Brain microvascular endothelial cell (primary cell): ENCODE results near the gene MRPS18A.

ENCODE experiments used
- DNase-seq: peaks from one replicate; pipeline ENCODE4 v3.0.0-alpha.2; 2020
- H3K27ac ChIP-seq: fragments of 250-450 bp; sonication (Bioruptor Pico); 2 replicates; pipeline ENCODE4 v1.5.1; 2020; ENCODE audit warnings: mild to moderate bottlenecking, moderate library complexity
- H3K27me3 ChIP-seq: fragments of 250-450 bp; sonication (Bioruptor Pico); replicated peaks from 2 replicates; pipeline ENCODE4 v1.5.1; 2020; ENCODE audit warnings: mild to moderate bottlenecking
- H3K36me3 ChIP-seq: fragments of 250-450 bp; sonication (Bioruptor Pico); replicated peaks from 2 replicates; pipeline ENCODE4 v1.5.1; 2020; ENCODE audit warnings: mild to moderate bottlenecking
- H3K4me3 ChIP-seq: 2 replicates; pipeline ENCODE4 v1.5.1; 2011; ENCODE audit warnings: low read depth, mild to moderate bottlenecking, control low read depth, low read length, moderate library complexity
- in situ Hi-C: cut with HindIII; loops from 2 replicates; pipeline ENCODE4 v1.10.0; 2017; ENCODE audit warnings: low sequenced_read_pairs, low pct_ligation_motif_present
- TF ChIP-seq, protein P1 (sequence below): IDR thresholded peaks from 2 replicates; pipeline ENCODE4 v1.5.1; 2011; ENCODE audit warnings: low read depth, mild to moderate bottlenecking, moderate library complexity, low read length, control low read depth, inconsistent platforms; ENCODE audit errors: missing control alignments

MRPS18A gene

GRCh38 chr6:43647613-43648012, 40.0 kb downstream of the MRPS18A start:
- no peaks in the 10 kb centered on the region for H3K27me3 ChIP-seq
- H3K36me3 ChIP-seq: peaks cover 2% of the 10 kb centered on the region
- no peak overlapping the region for H3K27ac ChIP-seq
- no peak overlapping the region for H3K4me3 ChIP-seq
- TF ChIP-seq, protein P1, sequence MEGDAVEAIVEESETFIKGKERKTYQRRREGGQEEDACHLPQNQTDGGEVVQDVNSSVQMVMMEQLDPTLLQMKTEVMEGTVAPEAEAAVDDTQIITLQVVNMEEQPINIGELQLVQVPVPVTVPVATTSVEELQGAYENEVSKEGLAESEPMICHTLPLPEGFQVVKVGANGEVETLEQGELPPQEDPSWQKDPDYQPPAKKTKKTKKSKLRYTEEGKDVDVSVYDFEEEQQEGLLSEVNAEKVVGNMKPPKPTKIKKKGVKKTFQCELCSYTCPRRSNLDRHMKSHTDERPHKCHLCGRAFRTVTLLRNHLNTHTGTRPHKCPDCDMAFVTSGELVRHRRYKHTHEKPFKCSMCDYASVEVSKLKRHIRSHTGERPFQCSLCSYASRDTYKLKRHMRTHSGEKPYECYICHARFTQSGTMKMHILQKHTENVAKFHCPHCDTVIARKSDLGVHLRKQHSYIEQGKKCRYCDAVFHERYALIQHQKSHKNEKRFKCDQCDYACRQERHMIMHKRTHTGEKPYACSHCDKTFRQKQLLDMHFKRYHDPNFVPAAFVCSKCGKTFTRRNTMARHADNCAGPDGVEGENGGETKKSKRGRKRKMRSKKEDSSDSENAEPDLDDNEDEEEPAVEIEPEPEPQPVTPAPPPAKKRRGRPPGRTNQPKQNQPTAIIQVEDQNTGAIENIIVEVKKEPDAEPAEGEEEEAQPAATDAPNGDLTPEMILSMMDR: no peak
- no peak for DNase-seq
- in situ Hi-C loops: no loop called here

DNA sequence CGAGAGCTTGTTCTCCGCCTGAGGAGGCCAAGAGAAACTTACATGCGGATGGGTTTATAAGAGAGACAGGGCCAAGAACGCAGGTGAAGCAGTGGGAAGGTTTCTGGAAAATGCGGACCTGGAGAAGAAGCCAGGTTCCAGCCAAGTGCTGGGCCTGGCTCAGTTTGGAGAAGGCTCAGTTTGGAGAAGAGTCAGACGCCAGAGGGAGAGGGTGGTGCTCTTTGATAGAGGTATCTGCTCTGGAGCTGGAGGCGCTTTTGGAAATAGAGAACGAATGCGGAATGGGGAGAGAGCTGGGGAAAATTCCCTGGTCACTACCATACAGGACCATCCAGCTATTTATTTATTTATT, 42.0 kb downstream of the MRPS18A start:
- peaks cover 15% of the 10 kb centered on the region for H3K36me3 ChIP-seq
- no peak for DNase-seq
- in situ Hi-C loops: no loop called here
- H3K27me3 ChIP-seq: no peaks in the 10 kb centered on the region
- H3K27ac ChIP-seq: no peak overlapping the region
- peak overlapping the region; percentile 66 for H3K4me3 ChIP-seq
- TF ChIP-seq, protein P1: no peak

- Histone ChIP-seq H3K4me3 (peak within 1 kb of the TSS; percentile 66), H3K27ac (peak within 1 kb of the TSS; percentile 39), H3K36me3 (peaks cover 20% of the 10 kb centered on the region), H3K27me3 (no peaks in the 10 kb centered on the region)
- DNase-seq: peak; percentile 74
- TF ChIP-seq, protein P1: no peak
- in situ Hi-C loops: no loop called here
Observed at GRCh38 chr6:43644940-43645612, 42.5 kb downstream of the MRPS18A start, which contains the start of gene RSPH9. TSS of gene RSPH9 (plus strand) at chr6:43645036. CDS start at chr6:43645099, 63 bp downstream.

DNA sequence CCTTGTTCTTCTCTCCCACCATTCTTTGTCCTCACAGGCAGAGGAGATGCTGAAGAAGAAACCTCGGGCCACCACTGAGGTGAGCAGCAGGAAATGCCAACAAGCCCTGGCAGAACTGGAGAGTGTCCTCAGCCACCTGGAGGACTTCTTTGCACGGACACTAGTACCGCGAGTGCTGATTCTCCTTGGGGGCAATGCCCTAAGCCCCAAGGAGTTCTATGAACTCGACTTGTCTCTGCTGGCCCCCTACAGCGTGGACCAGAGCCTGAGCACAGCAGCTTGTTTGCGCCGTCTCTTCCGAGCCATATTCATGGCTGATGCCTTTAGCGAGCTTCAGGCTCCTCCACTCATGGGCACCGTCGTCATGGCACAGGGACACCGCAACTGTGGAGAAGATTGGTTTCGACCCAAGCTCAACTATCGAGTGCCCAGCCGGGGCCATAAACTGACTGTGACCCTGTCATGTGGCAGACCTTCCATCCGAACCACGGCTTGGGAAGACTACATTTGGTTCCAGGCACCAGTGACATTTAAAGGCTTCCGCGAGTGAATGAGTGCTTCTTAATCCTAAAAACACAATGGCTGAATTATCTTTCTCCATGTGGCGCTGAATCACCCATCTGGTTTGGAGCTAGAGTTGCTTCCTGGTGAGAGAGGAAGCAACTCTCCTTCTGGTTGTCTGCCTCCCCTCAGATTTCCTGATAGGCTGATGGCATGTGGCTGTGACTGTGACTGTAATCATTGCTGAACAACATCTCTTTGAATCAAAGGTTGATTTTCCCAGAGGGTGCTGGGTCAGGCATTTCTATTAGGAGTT, 47.4 kb downstream of the MRPS18A start:
- no peak overlapping the region for H3K27ac ChIP-seq
- H3K36me3 ChIP-seq: peaks cover 41% of the 10 kb centered on the region
- H3K27me3 ChIP-seq: no peaks in the 10 kb centered on the region
- no peak for DNase-seq
- no peak overlapping the region for H3K4me3 ChIP-seq
- TF ChIP-seq, protein P1: no peak
- in situ Hi-C loops: no loop called here

GRCh38 chr6:43636308-43636659, 51.3 kb downstream of the MRPS18A start:
- peak overlapping the region; percentile 64 for H3K27ac ChIP-seq
- H3K36me3 ChIP-seq: peaks cover 31% of the 10 kb centered on the region
- peak; percentile 14 for DNase-seq
- H3K27me3 ChIP-seq: no peaks in the 10 kb centered on the region
- TF ChIP-seq, protein P1: no peak
- in situ Hi-C loops: no loop called here
- H3K4me3 ChIP-seq: peak overlapping the region; percentile 95
